Loucy (cell line): Measurements from ENCODE around the gene FGF19.

ENCODE experiments used
- H2AFZ ChIP-seq: fragments of 200-600 bp; sonication (generic); 2 replicates; pipeline ENCODE4 v1.6.0; 2016; ENCODE audit warnings: antibody characterized with exemption, mild to moderate bottlenecking, low read length, moderate library complexity
- H3F3A ChIP-seq: fragments of 200-600 bp; 2 replicates; pipeline ENCODE4 v1.6.0; 2016; ENCODE audit warnings: antibody characterized with exemption, low read depth, mild to moderate bottlenecking
- H3K27me3 ChIP-seq: fragments of 200-600 bp; sonication (generic); 2 replicates; pipeline ENCODE4 v1.6.1; 2014; ENCODE audit warnings: low read length, mild to moderate bottlenecking; ENCODE audit not compliant: insufficient read depth, poor library complexity, severe bottlenecking
- H3K36me3 ChIP-seq: fragments of 200-600 bp; sonication (generic); 2 replicates; pipeline ENCODE4 v1.6.1; 2016; ENCODE audit warnings: low read length; ENCODE audit not compliant: insufficient read depth
- H3K4me1 ChIP-seq: fragments of 200-600 bp; sonication (generic); 2 replicates; pipeline ENCODE4 v1.5.1; 2014; ENCODE audit warnings: low read length, mild to moderate bottlenecking; ENCODE audit not compliant: insufficient read depth, poor library complexity, severe bottlenecking
- H3K4me2 ChIP-seq: fragments of 200-600 bp; sonication (generic); 2 replicates; pipeline ENCODE4 v1.6.0; 2014; ENCODE audit warnings: antibody characterized with exemption, low read length, low read depth, mild to moderate bottlenecking; ENCODE audit not compliant: poor library complexity, severe bottlenecking
- H3K4me3 ChIP-seq: fragments of 200-600 bp; sonication (generic); 2 replicates; pipeline ENCODE4 v1.5.1; 2014; ENCODE audit warnings: low read length, mild to moderate bottlenecking, mixed read lengths; ENCODE audit not compliant: poor library complexity, severe bottlenecking
- H3K79me2 ChIP-seq: fragments of 200-600 bp; sonication (generic); 2 replicates; pipeline ENCODE4 v1.6.1; 2014; ENCODE audit warnings: low read length; ENCODE audit not compliant: insufficient read depth
- H3K9ac ChIP-seq: fragments of 200-600 bp; sonication (generic); 2 replicates; pipeline ENCODE4 v1.6.0; 2014; ENCODE audit warnings: mild to moderate bottlenecking, low read depth, low read length, moderate library complexity; ENCODE audit not compliant: poor library complexity, severe bottlenecking
- H3K9me2 ChIP-seq: fragments of 200-600 bp; sonication (generic); replicated peaks from 2 replicates; pipeline ENCODE4 v1.6.1; 2016; ENCODE audit warnings: low read depth, low read length, mixed read lengths
- H3K9me3 ChIP-seq: fragments of 200-600 bp; sonication (generic); 2 replicates; pipeline ENCODE4 v1.6.1; 2014; ENCODE audit warnings: mild to moderate bottlenecking, antibody characterized with exemption, low read length, low read depth; ENCODE audit not compliant: insufficient read depth
- H4K20me1 ChIP-seq: fragments of 200-600 bp; sonication (generic); 2 replicates; pipeline ENCODE4 v1.6.0; 2014; ENCODE audit warnings: antibody characterized with exemption, low read length, mild to moderate bottlenecking; ENCODE audit not compliant: insufficient read depth, poor library complexity, severe bottlenecking
- CTCF ChIP-seq: fragments of 200-600 bp; sonication (generic); conservative IDR thresholded peaks from 2 replicates; pipeline ENCODE4 v1.5.1; 2014; ENCODE audit warnings: mild to moderate bottlenecking, antibody characterized with exemption, low read length
- EZH2phosphoT487 ChIP-seq: fragments of 200-600 bp; IDR thresholded peaks from 2 replicates; pipeline ENCODE4 v1.6.1; 2018; ENCODE audit warnings: antibody characterized with exemption, mild to moderate bottlenecking, moderate library complexity, borderline replicate concordance

The FGF19 gene

DNA sequence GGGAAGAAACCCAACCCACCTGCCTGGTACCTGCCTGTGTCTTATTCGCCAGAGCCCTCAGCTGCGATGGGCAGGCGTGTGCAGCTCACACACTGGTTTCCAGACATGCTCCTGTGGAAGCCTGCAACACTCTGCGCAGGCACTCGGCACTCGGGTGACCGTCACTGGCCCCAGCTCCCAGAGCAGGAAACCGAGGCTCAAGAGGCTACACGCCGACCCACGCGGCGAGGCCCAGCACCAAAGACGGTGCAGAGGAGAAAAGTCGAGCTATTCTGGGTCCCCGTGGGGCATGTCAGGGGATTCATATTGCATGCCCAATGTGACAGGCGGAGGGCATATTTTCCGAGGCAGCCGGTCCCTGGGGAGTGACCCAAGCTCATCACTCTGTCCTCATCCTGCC lies 11.6 kb upstream of the FGF19 start:
- TF ChIP-seq EZH2phosphoT487 = no peak
- TF ChIP-seq CTCF = no peak
- Histone ChIP-seq H3K9me3 (no peaks in the 10 kb centered on the region), H3K9me2 (no peaks in the 10 kb centered on the region), H3K4me3 (no peak overlapping the region), H3K79me2 (no peaks in the 10 kb centered on the region), H3K9ac (no peak overlapping the region), H3F3A (no peaks in the 10 kb centered on the region), H3K36me3 (no peaks in the 10 kb centered on the region), H3K4me2 (no peak overlapping the region), H3K27me3 (no peaks in the 10 kb centered on the region), H4K20me1 (no peaks in the 10 kb centered on the region), H3K4me1 (peaks cover 11% of the 10 kb centered on the region), H2AFZ (no peak overlapping the region)

- no peaks in the 10 kb centered on the region for H3K27me3 ChIP-seq
- H3K36me3 ChIP-seq = no peaks in the 10 kb centered on the region
- no peak overlapping the region for H3K4me2 ChIP-seq
- H3K9me3 ChIP-seq = no peaks in the 10 kb centered on the region
- no peaks in the 10 kb centered on the region for H3K4me1 ChIP-seq
- no peaks in the 10 kb centered on the region for H3F3A ChIP-seq
- H3K79me2 ChIP-seq = no peaks in the 10 kb centered on the region
- no peak overlapping the region for H3K4me3 ChIP-seq
- no peaks in the 10 kb centered on the region for H4K20me1 ChIP-seq
- TF ChIP-seq CTCF (no peak), EZH2phosphoT487 (no peak)
- H2AFZ ChIP-seq = no peak overlapping the region
- H3K9me2 ChIP-seq = no peaks in the 10 kb centered on the region
- no peak overlapping the region for H3K9ac ChIP-seq
Observed at GRCh38 chr11:69711822-69712801, 8.3 kb upstream of the FGF19 start.

DNA sequence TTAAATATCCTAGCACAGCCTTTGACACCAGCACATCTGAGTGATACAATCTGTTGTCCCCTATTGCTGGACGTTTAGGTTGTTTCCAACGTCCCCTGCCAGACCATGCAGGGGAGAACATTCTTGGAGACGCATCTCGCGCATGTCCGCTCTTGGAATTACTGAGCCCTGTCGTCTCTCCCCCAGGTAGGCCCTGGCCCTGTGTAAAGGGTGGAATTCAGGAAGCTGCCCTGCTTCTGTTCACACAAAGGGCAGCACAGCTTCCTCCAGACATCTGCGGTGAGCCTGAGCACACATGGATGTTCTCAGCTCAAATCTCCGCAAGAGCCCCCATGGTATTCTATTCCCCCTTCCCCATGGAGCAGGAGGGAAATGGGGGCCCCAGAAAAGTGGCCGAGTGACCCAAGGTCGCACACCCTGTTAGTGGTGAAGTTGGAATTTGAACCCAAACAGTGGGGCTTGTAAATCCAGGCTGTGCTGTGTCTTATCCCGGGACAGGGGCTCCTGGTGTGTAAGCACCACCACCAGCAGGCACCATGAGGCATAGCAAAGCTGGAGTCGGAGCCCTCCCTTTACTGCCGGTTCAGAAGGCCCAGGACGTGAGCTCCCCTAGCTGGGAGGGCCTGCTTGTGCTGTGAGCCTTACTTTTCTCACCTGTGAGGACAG lies 5.0 kb upstream of the FGF19 start:
- no peak overlapping the region for H3K4me2 ChIP-seq
- no peak overlapping the region for H3K9ac ChIP-seq

More for the DNA sequence above, 5.0 kb upstream of the FGF19 start:
- Histone ChIP-seq H3F3A (no peaks in the 10 kb centered on the region), H3K27me3 (no peaks in the 10 kb centered on the region), H3K36me3 (no peaks in the 10 kb centered on the region), H3K4me1 (peaks cover 4% of the 10 kb centered on the region), H4K20me1 (no peaks in the 10 kb centered on the region), H3K4me3 (no peak overlapping the region), H3K9me3 (no peaks in the 10 kb centered on the region), H2AFZ (no peak overlapping the region), H3K79me2 (no peaks in the 10 kb centered on the region), H3K9me2 (no peaks in the 10 kb centered on the region)
- TF ChIP-seq CTCF = no peak
- no peak for TF ChIP-seq EZH2phosphoT487
